Measurements from ENCODE around the gene BCAS3.

The BCAS3 gene

DNA sequence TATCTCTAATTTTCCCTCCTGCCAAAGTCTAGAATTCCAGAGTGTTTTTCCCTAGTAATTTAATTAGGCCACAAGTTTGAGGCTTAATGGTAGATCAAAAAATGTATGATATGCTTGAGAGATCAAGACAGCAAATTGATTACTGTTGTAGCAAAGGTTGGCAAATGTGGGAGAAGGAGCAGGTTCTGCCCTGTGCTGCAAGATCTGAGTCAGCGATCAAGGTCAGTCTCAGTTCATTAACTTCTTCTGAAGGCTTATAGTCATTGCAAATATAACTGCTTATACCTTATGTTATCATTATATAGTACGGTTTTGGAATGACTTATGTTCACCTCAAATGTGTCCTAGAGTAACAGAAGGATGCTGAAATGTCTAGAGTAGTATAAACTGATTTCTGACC is 490.9 kb downstream of the BCAS3 start:
- DNase-seq: no peak

DNA sequence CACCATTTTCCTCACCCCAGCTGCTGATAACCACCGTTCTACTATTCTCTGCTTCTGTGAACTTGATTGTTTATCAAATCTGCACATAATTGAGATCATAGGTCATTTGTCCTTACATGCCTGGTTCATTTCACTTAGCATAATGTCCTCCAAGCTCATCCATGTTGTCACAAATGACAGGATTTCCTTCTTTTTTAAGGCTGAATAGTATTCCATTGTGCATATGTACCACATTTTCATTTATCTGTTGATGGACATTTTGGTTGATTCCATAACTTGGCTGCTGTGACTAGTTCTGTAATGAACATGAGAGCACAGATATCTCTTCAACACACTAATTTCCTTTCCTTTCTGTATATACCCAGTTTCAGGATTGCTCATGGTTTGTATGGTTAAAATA is 496.7 kb downstream of the BCAS3 start:
- no peak for DNase-seq

DNA sequence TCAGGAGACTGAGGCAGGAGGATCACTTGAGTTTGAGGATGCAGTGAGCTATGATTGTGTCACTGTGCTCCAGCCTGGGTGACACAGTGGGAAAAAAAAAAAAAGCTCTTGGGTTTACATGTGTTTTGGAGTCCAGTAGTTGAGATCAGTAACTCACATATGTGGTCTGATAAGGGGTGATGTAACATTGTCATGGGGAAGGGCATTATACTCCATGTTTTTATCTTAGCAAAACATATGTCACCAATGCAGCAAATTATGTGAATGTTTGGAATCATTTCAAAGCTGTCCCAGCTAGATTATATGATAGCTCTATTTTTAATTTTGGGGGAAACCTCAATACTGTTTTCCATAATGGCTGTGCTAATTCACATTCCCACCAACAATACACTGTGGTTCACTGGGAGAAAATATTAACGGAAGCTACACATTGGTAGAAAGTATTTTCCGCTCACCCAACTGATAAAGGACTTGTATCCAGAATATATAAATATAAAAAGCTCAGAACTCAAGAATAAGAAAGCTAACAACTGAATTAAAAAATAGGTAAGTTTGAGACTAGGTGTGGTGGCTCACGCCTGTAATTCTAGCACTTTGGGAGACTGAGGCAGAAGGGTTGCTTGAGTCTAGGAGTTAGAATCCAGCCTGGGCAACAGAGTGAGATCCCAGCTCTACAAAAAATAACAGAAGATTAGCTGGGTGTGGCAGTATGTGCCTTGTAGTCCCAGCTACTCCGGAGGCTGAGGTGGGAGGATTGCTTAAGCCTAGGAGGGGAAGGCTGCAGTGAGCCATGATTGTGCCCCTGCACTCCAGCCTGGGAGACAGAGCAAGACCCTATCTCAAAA is 497.9 kb downstream of the BCAS3 start:
- DNase-seq: no peak

- DNase-seq: no peak
Measured at GRCh38 chr17:61177351-61177750, 499.7 kb downstream of the BCAS3 start.

DNA sequence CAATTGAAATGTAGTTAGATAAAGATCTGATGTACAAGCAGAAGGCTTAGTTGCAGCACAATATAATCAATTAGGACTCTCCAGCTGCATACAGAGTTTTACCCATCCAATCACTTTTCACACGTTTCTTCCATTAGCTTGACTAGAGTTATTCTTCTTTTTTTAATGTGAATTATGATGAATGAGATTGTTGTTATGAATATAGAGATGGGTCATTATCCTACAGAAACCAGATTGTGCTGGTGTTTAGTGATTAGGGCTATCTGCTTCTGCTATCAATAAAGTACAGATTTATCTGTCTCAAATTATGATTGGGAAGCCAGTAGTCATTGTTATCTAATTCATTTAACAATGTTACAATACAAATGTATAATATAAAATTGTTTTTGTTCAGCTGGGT is 500.6 kb downstream of the BCAS3 start:
- DNase-seq: no peak

DNA sequence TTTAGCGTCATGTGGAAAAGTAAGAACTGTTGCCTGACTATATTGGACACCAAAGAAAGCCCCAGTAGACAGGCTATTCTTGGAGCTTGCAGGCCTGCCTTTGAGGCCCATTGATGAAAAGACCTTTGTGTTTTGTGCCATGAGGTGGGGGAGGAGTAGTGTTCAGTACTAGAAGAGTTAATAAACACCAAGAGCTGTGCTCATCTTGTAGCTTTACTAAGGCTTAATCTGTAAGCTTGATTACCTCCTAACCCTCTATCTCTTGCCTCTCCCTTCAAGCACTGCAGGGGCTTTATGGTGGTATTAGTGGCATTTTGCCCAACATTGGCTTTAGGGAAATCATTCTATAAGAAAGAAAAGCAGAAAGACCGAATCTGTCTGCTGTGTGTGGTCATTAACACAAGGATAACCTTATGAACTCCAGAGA is 501.7 kb downstream of the BCAS3 start:
- no peak for DNase-seq

GRCh38 chr17:61183793-61184192 is 506.1 kb downstream of the BCAS3 start:
- no peak for DNase-seq

- DNase-seq: no peak
Measured at GRCh38 chr17:61185385-61185784, 507.7 kb downstream of the BCAS3 start.

- DNase-seq: no peak
Measured at GRCh38 chr17:61187038-61187437, 509.4 kb downstream of the BCAS3 start.

- DNase-seq: no peak
Measured at GRCh38 chr17:61188081-61188480, 510.4 kb downstream of the BCAS3 start.

DNA sequence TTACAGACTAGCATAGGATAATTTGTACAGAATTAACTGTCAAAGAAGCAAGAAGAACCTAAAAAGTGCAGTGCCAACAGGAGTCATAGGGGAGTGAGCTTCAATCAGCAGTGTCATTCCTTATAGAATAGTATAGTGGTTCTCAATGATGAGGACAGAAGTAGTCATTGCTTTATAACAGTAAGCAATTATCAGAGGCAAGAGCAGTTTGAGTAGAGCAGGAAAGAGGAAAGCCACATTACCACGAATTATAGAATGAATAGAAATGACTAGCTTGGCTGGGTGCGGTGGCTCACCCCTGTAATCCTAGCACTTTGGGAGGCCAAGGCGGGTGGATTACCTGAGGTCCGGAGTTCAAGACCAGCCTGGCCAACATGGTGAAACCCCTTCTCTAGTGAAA is 512.3 kb downstream of the BCAS3 start:
- no peak for DNase-seq

DNA sequence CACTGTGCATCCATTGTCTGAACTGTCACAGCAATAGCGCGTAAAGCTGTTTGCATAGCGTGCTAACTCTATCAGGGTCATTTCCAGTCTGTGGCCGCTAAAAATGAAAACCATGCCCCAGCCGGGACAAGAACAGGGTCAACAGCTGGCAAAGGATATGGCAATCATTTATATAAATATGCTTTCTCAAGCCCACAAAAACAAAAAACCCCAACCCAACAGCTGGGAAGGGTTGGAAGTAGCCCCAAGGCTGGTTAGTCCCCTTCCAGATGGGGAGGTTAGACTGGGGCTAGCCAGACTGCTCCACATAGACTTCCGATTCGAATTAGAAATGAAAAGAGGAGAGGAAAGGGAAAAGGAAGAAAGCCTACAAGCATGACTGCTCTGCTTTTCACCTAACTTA is 518.7 kb downstream of the BCAS3 start:
- no peak for DNase-seq

DNA sequence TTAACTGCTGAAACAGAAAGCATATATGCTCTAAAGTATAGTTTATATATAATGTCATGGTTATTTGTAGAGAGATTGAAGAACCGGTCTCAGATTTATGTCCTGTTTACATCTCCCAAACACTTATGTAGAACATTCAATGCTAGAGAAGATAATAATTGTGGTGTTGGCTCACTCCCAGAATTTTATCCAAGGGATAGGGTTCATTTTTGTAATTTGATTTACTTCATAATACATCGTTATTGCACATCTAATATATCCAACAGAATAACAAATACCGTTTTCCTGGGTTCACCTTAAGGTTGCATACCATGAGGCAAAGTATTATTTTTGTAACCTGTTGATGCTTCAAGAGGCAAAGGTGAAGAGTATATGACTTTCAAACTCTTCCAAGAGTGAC is 519.1 kb downstream of the BCAS3 start:
- no peak for DNase-seq

DNA sequence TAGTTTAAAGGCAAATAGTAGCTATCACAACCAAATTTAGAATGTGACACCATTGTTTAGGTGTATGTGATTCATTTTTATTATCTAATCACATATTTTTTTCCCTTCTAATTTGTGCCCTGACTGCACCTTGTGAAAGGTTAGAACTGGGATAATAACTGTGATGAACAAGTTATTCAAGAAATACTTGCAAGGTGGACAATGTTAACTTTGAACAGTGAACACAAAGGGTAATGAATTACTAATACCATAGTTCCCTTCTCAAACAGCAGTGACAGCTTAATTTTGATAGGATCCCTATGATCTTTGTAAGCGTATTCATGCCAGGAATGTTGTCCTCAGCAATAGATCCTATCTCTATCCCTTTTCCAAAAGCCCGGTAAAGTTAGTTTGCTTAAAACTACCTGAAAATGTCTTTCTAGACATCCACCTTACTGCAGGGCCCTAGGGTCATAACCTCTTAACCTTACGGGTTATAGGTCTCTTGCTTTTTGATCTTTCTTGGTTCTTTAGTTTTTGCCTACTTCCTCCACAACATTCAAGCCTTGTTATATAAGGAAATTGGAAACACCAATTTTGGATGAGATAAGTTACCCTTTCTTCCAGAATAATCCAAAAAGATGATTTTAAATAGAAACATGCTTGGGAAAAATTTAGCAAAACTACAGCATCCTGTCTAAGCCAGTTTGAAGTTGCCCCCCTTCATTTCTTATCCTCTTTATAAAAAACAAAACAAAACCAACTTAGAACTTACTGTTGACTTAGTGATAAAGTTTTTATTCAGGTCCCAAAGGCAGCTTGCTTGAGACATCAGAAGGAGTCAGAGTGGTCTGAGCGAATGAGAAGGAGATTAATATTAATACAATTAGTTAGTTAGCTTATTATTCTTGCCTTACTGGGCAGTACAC is 522.0 kb downstream of the BCAS3 start:
- no peak for DNase-seq

DNA sequence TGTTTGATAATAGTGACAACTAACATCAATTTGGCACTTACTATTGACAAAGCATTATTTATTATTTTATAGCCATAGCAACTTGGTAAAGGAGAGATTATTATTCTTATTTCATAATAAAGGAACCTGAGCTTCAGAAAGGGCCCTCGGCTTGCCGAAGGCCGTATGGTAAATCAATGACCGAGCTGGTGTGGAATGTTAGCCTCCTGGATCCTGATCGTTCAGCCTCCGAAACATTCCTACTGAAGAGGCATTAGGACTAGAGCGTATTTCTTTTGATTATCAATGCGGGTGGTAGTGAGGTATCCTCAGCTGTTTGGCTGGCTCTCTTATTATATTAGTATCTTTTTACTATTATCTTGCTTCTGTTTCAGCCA is 522.7 kb downstream of the BCAS3 start:
- DNase-seq: no peak

- no peak for DNase-seq
Measured at GRCh38 chr17:61201211-61201610, 523.6 kb downstream of the BCAS3 start.

DNA sequence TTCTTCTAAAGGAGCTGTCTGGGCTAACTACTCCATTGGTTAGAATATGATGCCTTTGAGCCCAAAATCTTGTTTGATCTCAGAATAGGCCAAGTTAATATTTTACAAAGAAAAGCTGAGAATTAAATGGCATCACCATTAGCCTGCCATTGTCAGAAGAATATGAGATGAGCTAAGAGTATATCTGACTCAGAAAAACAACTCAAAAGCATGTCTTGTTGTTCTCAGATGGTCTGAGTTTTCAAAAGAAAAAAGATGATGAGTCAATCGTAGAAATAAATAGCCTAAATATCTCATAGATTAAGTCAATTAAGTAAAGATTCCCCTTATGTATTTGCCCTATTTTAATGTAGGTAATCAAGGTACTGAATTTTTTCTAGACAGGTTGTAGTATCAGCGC is 524.9 kb downstream of the BCAS3 start:
- DNase-seq: no peak

DNA sequence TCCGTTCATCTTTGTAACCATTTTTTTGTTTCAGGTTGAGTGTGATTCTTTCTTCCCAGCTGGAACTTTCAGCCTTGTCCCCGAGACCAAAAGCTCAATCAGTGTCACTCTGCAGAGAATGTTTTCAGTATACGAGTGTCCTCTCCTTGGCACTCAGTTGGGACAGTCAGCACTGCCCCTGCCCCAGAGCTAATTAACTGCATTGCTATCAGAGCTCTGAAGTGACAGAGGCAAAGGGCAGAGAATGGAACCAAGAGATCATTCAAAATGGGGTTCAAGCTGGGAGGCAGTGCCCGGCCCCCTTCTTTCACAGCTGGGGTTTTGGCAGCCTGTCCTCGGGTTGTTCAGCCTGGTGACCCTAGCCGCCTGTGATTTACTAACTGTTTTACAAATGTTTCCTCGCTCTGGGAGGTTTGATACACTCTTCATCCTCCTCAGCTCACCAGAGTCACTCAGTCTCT is 526.0 kb downstream of the BCAS3 start:
- DNase-seq: no peak

- no peak for DNase-seq
Measured at GRCh38 chr17:61204456-61204855, 526.8 kb downstream of the BCAS3 start.

GRCh38 chr17:61205401-61205800 is 527.8 kb downstream of the BCAS3 start:
- DNase-seq: no peak

DNA sequence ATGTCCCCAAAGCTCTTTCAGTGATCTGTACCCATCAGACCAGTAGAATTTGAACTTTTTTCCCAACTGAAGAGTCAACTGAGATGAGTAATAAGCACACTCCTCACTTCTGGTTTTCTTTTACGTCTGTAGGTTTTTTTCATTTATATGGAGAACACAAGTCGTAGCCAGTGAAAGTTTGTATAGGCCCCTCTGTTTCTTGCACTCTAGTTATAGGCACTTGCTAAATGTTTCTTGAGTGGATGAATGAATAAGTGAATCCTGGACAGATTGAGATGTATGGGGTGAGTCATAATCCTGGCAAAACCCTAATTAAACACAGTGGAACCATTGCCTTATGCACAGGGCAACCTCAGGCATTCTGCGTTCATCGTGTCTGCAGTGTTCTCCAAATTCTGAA is 528.3 kb downstream of the BCAS3 start:
- no peak for DNase-seq

- DNase-seq: no peak
Measured at GRCh38 chr17:61206922-61207321, 529.3 kb downstream of the BCAS3 start.

DNA sequence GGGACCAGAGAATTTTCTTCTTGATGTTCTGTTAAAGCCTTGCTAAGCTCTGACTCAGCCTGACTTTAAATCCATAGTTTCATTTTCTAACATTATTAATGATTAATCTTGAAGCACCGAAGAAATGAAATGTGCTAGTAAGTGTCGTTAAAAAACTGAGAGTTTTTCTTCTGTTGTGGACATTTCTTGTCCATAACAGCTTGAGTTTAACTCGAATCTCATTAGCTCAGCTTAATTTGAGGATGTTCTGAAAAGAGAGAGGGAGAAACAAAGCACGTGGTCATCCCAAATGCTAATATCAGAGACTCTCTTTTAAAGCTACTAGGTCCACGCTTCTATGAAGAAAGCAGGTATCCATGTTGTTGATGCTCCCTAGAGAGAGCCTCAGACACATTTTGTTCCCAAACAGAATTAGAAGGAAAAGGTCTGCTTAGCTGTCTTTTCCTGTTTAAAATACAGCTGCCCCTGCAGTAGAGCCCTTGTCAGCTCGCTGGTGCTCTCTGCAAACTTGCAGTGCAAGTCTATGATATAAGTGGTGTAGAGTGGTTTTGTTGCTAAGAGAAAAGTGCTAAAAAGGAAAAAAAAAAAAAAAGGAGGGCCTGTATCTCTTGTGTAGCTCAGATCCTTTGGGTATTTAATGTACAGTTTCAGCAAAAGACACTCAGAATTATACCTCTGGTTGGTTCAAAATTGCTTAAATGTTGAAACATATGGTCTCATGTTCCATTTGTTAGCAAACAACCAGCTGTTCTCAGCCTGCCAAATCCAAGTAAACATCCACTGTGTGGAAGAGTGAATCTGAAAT is 530.9 kb downstream of the BCAS3 start:
- DNase-seq: no peak

All from activated CD4-positive, alpha-beta T cell treated with anti-CD3 and anti-CD28 coated beads, Interleukin-2, amount 50 U/mL, for 4 hours (primary cell).